Fibroblast of skin of abdomen (primary cell): Measurements from ENCODE around the gene ZNF804B.

Source experiments
- DNase-seq: peaks from one replicate; pipeline ENCODE4 v3.0.0-alpha.2; 2013

The ZNF804B gene

DNA sequence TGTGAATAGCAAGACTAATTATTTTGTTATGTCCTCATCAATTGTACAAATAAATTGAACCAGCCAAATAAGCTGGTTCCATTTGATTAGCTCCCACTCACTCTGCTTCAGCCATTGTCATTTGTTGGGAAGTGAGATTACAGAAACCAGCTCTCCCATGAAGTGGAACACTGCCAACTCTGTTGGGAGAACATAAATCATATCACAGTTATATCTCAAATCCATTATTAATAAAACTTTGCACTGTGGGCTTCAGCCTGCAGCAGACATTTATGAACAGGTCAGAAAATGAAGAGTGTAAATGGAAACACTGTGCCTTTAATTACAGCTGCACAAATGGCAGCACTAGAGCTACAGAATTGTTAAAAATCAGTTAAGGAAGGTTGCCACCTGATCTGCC is 82.7 kb downstream of the ZNF804B start:
- no peak for DNase-seq

- no peak for DNase-seq
These were observed 85.6 kb downstream of the ZNF804B start for GRCh38 chr7:88845091-88845490.

- no peak for DNase-seq
These were observed 91.7 kb downstream of the ZNF804B start for GRCh38 chr7:88851220-88851619.

GRCh38 chr7:88859288-88859687 is 99.8 kb downstream of the ZNF804B start:
- no peak for DNase-seq

GRCh38 chr7:88866265-88866863 is 106.9 kb downstream of the ZNF804B start:
- DNase-seq = no peak

DNA sequence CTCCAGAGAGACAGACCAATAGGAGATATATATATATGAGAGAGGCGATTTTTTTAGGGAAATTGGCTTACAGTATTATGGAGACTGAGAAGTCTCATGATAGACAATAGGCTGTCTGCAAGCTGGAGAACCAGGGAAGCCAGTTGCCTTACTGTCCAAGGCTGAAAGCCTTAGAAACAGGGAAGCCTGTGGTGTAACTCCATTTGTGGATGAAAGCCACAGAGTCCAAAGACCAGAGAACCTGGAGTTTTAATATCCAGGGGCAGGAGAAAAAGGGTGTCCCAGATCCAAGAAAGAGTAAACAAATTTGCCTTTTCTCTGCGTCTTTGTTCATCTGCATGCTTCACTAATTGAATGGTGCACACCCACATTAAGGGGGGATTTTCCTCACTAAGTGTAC is 107.7 kb downstream of the ZNF804B start:
- no peak for DNase-seq

GRCh38 chr7:88868456-88868855 is 109.0 kb downstream of the ZNF804B start:
- no peak for DNase-seq

- no peak for DNase-seq
These were observed 121.6 kb downstream of the ZNF804B start for GRCh38 chr7:88881136-88881535.

GRCh38 chr7:88885131-88885530 is 125.6 kb downstream of the ZNF804B start:
- no peak for DNase-seq

- DNase-seq = peak; percentile 6
These were observed 129.2 kb downstream of the ZNF804B start for GRCh38 chr7:88888684-88889083.

DNA sequence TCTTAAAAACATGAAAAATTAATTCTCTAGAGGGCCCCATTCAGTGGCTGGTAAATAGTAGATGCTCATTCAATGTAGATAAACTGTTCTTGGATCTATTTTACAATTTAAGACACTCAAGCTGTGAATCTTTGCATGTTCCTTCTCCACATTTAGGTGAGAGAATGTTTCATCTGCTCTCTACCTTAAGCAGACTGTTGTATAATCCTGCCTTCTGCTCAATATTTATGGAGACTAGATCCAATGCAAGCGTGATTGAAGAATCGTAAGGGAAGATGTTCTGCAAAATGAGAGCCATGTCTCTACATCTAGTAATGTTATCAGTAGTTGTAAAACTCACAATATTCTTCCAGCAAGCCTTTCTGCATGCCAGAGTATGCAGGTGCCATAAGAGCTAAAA is 151.0 kb downstream of the ZNF804B start:
- no peak for DNase-seq

GRCh38 chr7:88912852-88913251 is 153.4 kb downstream of the ZNF804B start:
- DNase-seq = no peak

GRCh38 chr7:88915615-88916014 is 156.1 kb downstream of the ZNF804B start:
- no peak for DNase-seq

DNA sequence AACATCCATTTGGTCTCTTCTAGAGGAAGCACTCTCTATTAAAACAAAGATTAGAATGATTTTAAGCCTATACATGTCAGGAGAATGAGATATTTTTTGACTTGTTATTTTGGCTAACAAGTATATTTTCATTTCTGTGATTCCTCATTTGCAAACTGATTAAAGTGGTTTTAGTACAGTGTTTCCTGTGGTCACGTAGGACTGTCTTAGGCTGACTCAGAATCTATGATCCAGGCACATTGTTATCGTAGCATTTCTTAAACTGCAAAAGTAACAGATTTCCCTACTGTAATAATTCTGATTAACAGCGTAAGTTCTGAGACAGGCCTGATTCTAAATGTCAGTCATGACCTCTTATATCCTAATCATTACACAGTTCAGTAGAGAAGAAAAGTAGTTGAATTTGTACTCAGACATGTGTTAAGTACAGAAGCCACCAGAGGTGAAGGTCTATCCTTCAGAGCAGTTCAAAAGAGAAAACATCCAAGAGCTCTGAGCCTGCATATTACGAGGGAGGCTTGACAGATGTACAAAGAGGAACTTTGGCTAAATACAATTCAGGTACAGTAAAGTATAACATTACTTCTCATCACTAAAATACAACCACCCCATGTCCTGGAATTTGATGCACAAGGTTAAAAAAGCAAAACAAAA is 160.1 kb downstream of the ZNF804B start:
- peak; percentile 26 for DNase-seq

DNA sequence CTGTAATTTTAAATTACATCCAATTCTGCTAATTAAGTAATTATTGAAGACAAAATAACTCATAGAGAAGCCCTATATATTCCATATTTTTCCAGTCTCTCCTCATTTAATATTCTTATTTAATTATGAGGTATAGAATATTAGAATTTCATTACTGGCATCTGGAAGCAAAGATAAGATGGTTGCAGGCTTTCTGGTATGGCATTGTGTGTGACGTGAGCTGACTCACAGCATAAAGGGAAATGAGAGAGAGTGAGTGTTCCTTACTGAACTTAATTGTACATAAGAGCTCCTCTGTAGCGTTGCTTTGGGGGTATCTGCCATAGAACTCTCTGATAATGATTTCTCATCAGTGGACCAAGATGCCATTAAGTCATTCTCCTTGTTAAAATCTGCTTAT is 163.4 kb downstream of the ZNF804B start:
- peak; percentile 4 for DNase-seq

GRCh38 chr7:88928276-88928675 is 168.8 kb downstream of the ZNF804B start:
- no peak for DNase-seq

DNA sequence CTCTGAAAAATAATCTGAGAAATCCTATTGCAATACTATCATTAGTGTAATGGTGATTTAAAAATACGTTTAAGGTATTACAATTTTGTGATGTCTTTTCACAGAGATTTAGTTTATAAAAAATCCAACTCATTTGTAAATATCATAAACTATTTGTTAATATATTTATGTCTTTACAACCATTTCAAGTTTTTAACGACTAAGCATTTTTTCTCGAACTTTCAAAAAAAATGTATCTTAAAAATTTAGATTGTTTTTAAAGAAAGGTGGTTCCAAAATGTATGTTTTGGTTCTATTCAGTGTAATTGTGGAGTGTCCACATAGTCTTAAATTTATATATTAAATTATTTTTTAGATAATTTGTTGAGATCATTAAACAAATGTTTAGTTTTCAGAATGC is 170.2 kb downstream of the ZNF804B start:
- DNase-seq = no peak

DNA sequence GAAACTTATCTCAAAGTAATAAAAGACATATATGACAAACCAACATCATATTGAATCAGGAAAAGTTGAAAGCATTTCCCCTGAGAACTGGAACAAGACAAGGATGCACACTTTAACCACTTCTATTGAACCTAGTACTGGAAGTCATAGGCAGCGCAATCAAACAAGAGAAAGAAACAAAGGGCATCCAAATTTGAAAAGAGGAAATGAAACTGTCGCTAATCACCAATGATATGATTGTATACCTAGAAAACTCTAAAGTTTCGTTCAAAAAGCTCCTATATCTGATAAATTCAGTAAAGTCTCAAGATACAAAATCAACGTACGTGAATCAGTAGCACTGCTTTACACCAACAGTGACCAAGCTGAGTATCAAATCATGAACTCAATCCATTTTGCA is 173.8 kb downstream of the ZNF804B start:
- DNase-seq = no peak

DNA sequence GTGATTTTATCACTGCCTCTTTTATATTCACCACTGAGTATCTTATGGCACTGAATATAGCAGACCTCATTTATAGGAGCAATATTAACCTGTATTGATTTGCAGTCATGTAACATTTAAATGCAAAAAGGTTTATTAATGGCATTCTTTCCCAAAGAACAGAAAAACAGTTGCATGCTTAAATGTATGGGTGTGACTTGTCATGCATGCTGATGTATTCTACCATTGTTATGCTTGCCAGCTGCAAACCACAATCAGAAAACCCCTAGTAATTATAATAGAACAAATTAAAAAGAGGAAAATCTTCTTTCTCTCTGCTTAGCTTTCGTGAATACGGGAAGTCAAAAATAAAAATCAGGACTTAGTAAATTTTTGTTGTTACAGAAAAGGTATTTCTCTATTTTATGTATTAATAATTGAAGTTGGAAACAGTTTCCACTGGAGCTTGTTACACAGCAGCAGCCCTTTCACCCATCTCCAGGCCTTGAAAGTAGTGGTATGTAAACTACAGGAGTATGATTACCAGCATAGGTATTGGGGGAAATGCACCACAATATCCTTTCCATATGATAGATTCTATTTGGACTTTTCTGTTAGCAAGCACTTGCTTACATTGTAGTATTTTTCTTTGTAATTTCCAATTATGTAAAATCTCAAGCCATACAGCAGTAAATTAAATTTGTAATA is 183.5 kb downstream of the ZNF804B start:
- DNase-seq = no peak

GRCh38 chr7:88951826-88952225 is 192.3 kb downstream of the ZNF804B start:
- no peak for DNase-seq

DNA sequence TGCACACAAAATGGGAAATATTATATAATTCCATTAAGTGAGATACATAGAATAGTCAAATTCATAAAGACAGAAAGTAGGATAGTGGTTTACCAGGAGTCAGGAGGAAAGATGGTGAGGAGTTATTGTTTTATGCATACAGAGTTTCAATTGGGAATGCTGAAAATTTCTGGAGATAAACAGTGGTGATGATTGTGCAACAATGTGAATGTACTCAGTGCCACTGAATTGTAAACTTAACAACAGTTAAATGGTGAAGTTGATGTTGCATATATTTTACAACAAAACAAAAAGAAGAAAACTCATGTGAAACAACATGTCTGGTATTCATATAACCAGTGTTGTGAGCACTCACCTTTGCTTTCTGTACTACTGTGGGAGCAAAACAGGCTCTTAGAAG is 204.9 kb downstream of the ZNF804B start:
- DNase-seq = no peak

- DNase-seq = no peak
These were observed 205.9 kb downstream of the ZNF804B start for GRCh38 chr7:88965371-88965770.

DNA sequence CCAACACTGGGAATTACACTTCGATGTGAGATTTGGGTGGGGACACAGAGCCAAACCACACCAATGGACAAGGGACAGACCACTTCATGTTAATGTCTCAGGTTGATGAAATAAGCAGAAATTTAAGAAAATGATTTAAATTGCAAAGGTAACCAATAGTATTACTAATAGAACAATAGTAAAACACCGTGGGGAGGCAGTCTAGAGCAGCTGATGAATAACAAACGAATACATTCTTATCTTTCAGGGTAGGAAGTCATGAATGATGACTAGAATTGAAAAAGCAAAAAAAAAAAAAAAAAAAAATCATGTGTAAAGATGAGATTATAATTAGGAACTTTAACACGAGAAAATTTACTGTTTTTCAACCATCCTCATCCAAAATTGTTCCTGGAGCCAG is 207.9 kb downstream of the ZNF804B start:
- no peak for DNase-seq

DNA sequence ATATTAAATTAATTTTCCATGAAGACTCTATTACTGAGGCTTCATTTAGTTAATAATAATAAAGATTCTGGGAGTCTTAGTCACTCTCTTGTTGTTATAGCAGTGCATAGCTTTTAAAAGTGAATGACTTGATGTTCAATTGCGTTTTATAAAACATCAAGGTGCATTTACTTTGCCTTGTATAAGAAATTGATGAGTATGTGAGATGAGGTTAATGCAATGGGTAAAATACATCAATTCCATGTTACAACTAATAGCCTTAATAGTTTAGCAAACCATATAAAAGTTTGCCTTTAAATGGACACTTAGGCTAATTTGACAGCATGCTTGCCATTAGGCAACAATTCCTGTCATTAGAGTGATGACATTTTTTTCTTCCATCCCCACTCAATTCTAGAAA is 209.7 kb downstream of the ZNF804B start:
- DNase-seq = no peak
